Activated B cell treated with CpG ODN at 0.5 μM for 24 hours (primary cell): ENCODE results near the gene TGM6. TPM values are rescaled to one million over a fixed set of nuclear protein-coding genes. Genes with fewer than 3 reads are reported as not detected.
"Not testable (repeated sequence)": the region's sequence is repeated elsewhere in the genome, so short reads cannot be mapped to it uniquely, and the experiment has no call there.

Experiments
- ATAC-seq: fragments of 200-7000 bp; cut with Tn5 transposase; one replicate; pipeline ENCODE4 v1.10.0; 2021; ENCODE audit warnings: low read depth, mild to moderate bottlenecking, moderate library complexity
- CTCF ChIA-PET: fragments of 350-600 bp; sonication (Branson Sonifier 250); formaldehyde crosslinking; loops from one replicate; lab custom pipeline; 2021; ENCODE audit warnings: antibody characterized with exemption; lab: Charles Lee
- POLR2A ChIA-PET: fragments of 350-600 bp; sonication (Branson Sonifier 250); formaldehyde crosslinking; loops from one replicate; lab custom pipeline; 2021; ENCODE audit warnings: antibody characterized with exemption; lab: Charles Lee
- DNase-seq: peaks from one replicate; pipeline ENCODE4 v3.0.0; 2022
- H3K27ac Mint-ChIP-seq: one replicate; pipeline ENCODE4 v1.8.0; 2020; ENCODE audit warnings: mixed read lengths
- H3K27me3 Mint-ChIP-seq: one replicate; pipeline ENCODE4 v1.8.0; 2021; ENCODE audit warnings: mixed read lengths
- H3K36me3 Mint-ChIP-seq: one replicate; pipeline ENCODE4 v1.8.0; 2021; ENCODE audit warnings: low read depth, mixed read lengths
- H3K4me1 Mint-ChIP-seq: one replicate; pipeline ENCODE4 v1.8.0; 2021; ENCODE audit warnings: mixed read lengths
- H3K4me3 Mint-ChIP-seq: one replicate; pipeline ENCODE4 v1.8.0; 2020; ENCODE audit warnings: mild to moderate bottlenecking, mixed read lengths
- H3K9me3 Mint-ChIP-seq: one replicate; pipeline ENCODE4 v1.8.0; 2020; ENCODE audit warnings: mixed read lengths
- CTCF ChIP-seq: fragments of 200-600 bp; IDR thresholded peaks from one replicate; pipeline ENCODE4 v1.8.0; 2022; ENCODE audit warnings: antibody characterized with exemption, mild to moderate bottlenecking
- intact Hi-C: fragments of 100-400 bp; cut with micrococcal nuclease; formaldehyde crosslinking; loops from one replicate; pipeline ENCODE4 v1.15.1; 2024
- total RNA-seq: library from RNA; stranded (reverse); gene quantifications from 2 replicates; pipeline ENCODE4 v1.2.3, GENCODE V29; 2022

Gene TGM6
- total RNA-seq, 1 donor from 2014 or later, result not detected

GRCh38 chr20:2403291-2404052 lies 22.8 kb downstream of the TGM6 start:
- Mint-ChIP-seq H3K4me1 (no peaks in the 10 kb centered on the region), H3K4me3 (no peak overlapping the region), H3K9me3 (peaks cover 3% of the 10 kb centered on the region), H3K27ac (no peak overlapping the region), H3K27me3 (peaks cover 6% of the 10 kb centered on the region), H3K36me3 (no peaks in the 10 kb centered on the region)
- POLR2A ChIA-PET, result no interaction called here
- intact Hi-C loops, result no loop called here
- TF ChIP-seq CTCF, result no peak
- DNase-seq (no peak), ATAC-seq (no peak)
- CTCF ChIA-PET, result interaction anchor here (0.9 to 3.3 kb wide), 3 partner anchors 49 to 196 kb away, joined by 3 to 10 read pairs (median 3); no protein-coding TSS in a partner anchor

DNA sequence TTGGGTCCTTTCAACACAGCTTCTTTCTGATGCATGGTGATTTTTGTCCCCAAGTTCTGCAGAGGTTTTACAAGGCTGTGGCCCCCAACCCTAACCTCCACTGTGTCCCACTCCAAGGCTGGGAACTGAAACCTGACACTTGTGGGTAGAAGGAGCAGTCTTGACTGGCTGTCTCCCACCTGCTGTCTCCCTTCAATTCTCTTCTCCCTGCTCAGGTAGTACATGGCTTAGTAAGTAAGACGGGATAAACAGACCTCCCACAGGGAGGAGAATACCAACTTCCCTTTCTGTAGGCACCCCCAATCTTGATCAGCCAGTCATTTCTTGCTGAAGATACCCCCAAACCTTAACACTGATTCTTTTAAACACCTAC lies 25.0 kb downstream of the TGM6 start:
- no peak for DNase-seq
- no peak for TF ChIP-seq CTCF
- Mint-ChIP-seq H3K9me3 (peaks cover 3% of the 10 kb centered on the region), H3K36me3 (no peaks in the 10 kb centered on the region), H3K4me1 (no peaks in the 10 kb centered on the region), H3K27ac (no peak overlapping the region), H3K27me3 (peaks cover 6% of the 10 kb centered on the region), H3K4me3 (no peak overlapping the region)
- ChIA-PET POLR2A (interaction anchor here (0.7 kb wide), 1 partner anchor 45 kb away, joined by 3 read pairs; no protein-coding TSS in a partner anchor), CTCF (interaction anchor here (1.5 to 3.3 kb wide), 2 partner anchors 13 to 198 kb away, joined by 3 to 10 read pairs; no protein-coding TSS in a partner anchor)
- ATAC-seq, result no peak
- intact Hi-C loops, result no loop called here

DNA sequence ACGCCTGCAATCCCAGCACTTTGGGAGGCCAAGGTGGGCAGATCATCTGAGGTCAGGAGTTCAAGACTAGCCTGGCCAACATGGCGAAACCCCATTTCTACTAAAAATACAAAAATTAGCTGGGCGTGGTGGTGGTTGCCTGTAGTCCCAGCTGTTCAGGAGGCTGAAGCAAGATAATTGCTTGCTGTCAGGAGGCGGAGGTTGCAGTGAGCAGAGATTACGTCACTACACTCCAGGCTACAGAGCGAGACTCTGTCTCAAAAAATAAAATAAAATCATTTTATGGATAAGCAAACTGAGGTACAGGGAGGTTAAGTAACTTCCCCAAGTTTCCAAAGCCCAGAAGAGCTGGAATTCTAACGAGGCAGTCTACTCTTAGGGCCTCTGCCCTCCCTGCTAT lies 26.7 kb downstream of the TGM6 start:
- POLR2A ChIA-PET, ATAC-seq, H3K36me3 Mint-ChIP-seq, H3K4me1 Mint-ChIP-seq, H3K9me3 Mint-ChIP-seq, H3K27me3 Mint-ChIP-seq, intact Hi-C loops, DNase-seq, H3K4me3 Mint-ChIP-seq, H3K27ac Mint-ChIP-seq, CTCF ChIA-PET: not testable (repeated sequence)

GRCh38 chr20:2408111-2408510 lies 27.4 kb downstream of the TGM6 start:
- ChIA-PET CTCF (no interaction called here), POLR2A (no interaction called here)
- DNase-seq, result no peak
- no peak overlapping the region for H3K4me3 Mint-ChIP-seq
- no peaks in the 10 kb centered on the region for H3K36me3 Mint-ChIP-seq
- H3K27me3 Mint-ChIP-seq, result peaks cover 13% of the 10 kb centered on the region
- no peak for ATAC-seq
- intact Hi-C loops, result no loop called here
- TF ChIP-seq CTCF, result no peak
- H3K4me1 Mint-ChIP-seq, result no peaks in the 10 kb centered on the region
- H3K27ac Mint-ChIP-seq, result no peak overlapping the region
- H3K9me3 Mint-ChIP-seq, result peaks cover 3% of the 10 kb centered on the region

- Mint-ChIP-seq H3K27me3 (peaks cover 21% of the 10 kb centered on the region), H3K27ac (no peak overlapping the region), H3K9me3 (no peaks in the 10 kb centered on the region), H3K4me3 (no peak overlapping the region), H3K36me3 (no peaks in the 10 kb centered on the region), H3K4me1 (no peaks in the 10 kb centered on the region)
- ChIA-PET POLR2A (no interaction called here), CTCF (no interaction called here)
- DNase-seq (no peak), ATAC-seq (no peak)
- intact Hi-C loops, result no loop called here
- no peak for TF ChIP-seq CTCF
Measured at GRCh38 chr20:2416541-2417212, 36.0 kb downstream of the TGM6 start.
